Esophagus squamous epithelium (tissue), 4 donors: ENCODE measurements around the gene SMLR1.

ENCODE experiments used
- CTCF ChIP-seq, 6 experiments: fragments of 450-650 bp in 4 of 6; fragments of 200-600 bp in 2 of 6; sonication (generic) in 2 of 6; IDR thresholded peaks; one replicate each; pipeline ENCODE4 v1.5.1; 2016 to 2019; ENCODE audit warnings: antibody characterized with exemption in 6 of 6, mild to moderate bottlenecking in 4 of 6, moderate library complexity in 4 of 6
- POLR2A ChIP-seq, 4 donors: fragments of 450-650 bp; IDR thresholded peaks; one replicate each; pipeline ENCODE4 v1.6.1; 2017; ENCODE audit warnings: antibody characterized with exemption in 4 of 4, mild to moderate bottlenecking in 4 of 4, moderate library complexity in 3 of 4

GRCh38 chr6:130838951-130839350 is 11.7 kb downstream of the SMLR1 start:
- no peak for TF ChIP-seq CTCF (IDR thresholded peaks at IDR 0.05)
- no peak for TF ChIP-seq POLR2A (IDR thresholded peaks at IDR 0.05)
